ENCODE measurements around the gene DNAH9.
A peak's percentile ranks its signal among the peaks of the same experiment; 100 is the strongest.
"Not testable (repeated sequence)": the region's sequence is repeated elsewhere in the genome, so short reads cannot be mapped to it uniquely, and the experiment has no call there.

The DNAH9 gene

DNA sequence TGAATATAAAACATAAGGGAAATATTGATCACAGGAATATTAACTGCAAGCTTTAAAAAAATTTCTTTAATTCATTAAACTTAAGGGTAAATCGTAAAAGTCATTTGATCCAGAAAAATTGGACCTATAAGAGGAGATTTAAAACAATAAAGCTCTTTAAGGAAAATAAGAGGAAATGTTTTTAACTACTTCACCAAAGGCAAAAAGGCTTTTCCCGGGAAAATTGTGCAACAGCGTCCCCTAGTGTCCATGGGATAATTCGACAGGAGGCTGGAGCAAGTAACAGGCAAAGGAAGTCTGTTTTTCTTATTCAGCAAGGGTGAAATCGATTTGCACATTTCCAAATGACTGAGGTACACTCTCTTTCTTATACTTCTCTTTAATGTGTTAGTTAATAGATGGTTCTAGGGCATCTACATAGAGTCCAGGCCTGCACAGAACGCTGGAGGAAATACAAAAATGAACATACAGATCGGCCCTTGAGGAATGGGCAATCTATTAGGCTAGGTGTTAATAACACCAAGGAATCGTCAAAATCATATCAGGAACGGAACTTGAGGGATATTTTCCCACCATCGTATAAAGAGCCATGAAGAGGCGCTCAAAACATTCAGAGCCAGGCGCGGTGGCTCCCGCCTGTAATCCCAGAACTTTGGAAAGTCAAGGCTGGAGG lies 337.6 kb downstream of the DNAH9 start:
- Histone ChIP-seq H3K4me3 (replicated peaks; ENCODE audit: insufficient read depth, low read length) (no peak overlapping the region), H3K27ac (replicated peaks) (no peak overlapping the region), H3K27me3 (ENCODE audit: insufficient read depth, poor library complexity, severe bottlenecking) (no peaks in the 10 kb centered on the region)
- peak; percentile 1 to 34 for DNase-seq (ENCODE audit: low read depth in 1 of 2, low spot score in 1 of 2)
- TF ChIP-seq CTCF (IDR thresholded peaks at IDR 0.05; ENCODE audit: insufficient read depth, low read length) (peak; percentile 70), GABPA (IDR thresholded peaks at IDR 0.05; ENCODE audit: low read depth) (no peak), POLR2AphosphoS5 (IDR thresholded peaks at IDR 0.05; ENCODE audit: low read depth) (no peak)

GRCh38 chr17:11940904-11941303 lies 342.6 kb downstream of the DNAH9 start:
- TF ChIP-seq POLR2AphosphoS5 (IDR thresholded peaks at IDR 0.05; ENCODE audit: low read depth) (no peak), GABPA (IDR thresholded peaks at IDR 0.05; ENCODE audit: low read depth) (no peak), CTCF (IDR thresholded peaks at IDR 0.05; ENCODE audit: insufficient read depth, low read length) (no peak)
- no peak for DNase-seq (ENCODE audit: low read depth in 1 of 2, low spot score in 1 of 2)
- Histone ChIP-seq H3K4me3 (replicated peaks; ENCODE audit: insufficient read depth, low read length) (no peak overlapping the region), H3K27ac (replicated peaks) (no peak overlapping the region), H3K27me3 (ENCODE audit: insufficient read depth, poor library complexity, severe bottlenecking) (no peaks in the 10 kb centered on the region)

DNA sequence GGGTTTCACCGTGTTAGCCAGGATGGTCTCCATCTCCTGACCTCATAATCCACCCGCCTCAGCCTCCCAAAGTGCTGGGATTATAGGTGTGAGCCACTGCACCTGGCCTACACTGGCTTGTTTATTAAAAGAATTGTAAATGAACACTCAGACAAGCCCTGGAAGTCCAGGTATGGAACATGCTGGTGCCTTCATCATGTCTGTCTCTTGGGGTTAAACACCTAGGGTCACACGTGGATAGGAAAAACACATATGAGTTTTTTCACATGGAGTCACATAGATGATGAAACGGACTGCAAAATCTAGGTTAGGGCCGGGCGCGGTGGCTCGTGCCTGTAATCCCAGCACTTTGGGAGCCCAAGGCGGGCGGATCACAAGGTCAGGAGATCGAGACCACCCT lies 344.8 kb downstream of the DNAH9 start:
- not testable (repeated sequence) for H3K4me3 ChIP-seq (replicated peaks; ENCODE audit: insufficient read depth, low read length); DNase-seq (ENCODE audit: low read depth in 1 of 2, low spot score in 1 of 2); H3K27me3 ChIP-seq (ENCODE audit: insufficient read depth, poor library complexity, severe bottlenecking); H3K27ac ChIP-seq (replicated peaks)

GRCh38 chr17:11943759-11944347 lies 345.6 kb downstream of the DNAH9 start:
- no peaks in the 10 kb centered on the region for H3K27me3 ChIP-seq (ENCODE audit: insufficient read depth, poor library complexity, severe bottlenecking)
- H3K27ac ChIP-seq (replicated peaks), result no peak overlapping the region

More at GRCh38 chr17:11943759-11944347, 345.6 kb downstream of the DNAH9 start:
- TF ChIP-seq REST (IDR thresholded peaks at IDR 0.05; ENCODE audit: insufficient replicate concordance, low read depth) (no peak), SPI1 (IDR thresholded peaks at IDR 0.05; ENCODE audit: borderline replicate concordance, low read depth) (no peak), POLR2AphosphoS5 (IDR thresholded peaks at IDR 0.05; ENCODE audit: low read depth) (no peak), CTCF (IDR thresholded peaks at IDR 0.05; ENCODE audit: insufficient read depth, low read length) (no peak), GABPA (IDR thresholded peaks at IDR 0.05; ENCODE audit: low read depth) (no peak)
- no peak overlapping the region for H3K4me3 ChIP-seq (replicated peaks; ENCODE audit: insufficient read depth, low read length)
- DNase-seq (ENCODE audit: low read depth in 1 of 2, low spot score in 1 of 2), result no peak
